Trophoblast cell (in vitro differentiated cells and primary cell): ENCODE measurements around the gene SERPINH1.

Experiments used
- DNase-seq, 2 donors: peaks; one replicate each; pipeline ENCODE4 v3.0.0-alpha.2; 2016
- H2AFZ ChIP-seq: 2 replicates; pipeline ENCODE4 v1.6.1; 2013; ENCODE audit warnings: low read length, moderate library complexity, mild to moderate bottlenecking; ENCODE audit not compliant: insufficient read depth, poor library complexity
- H2AK5ac ChIP-seq: 2 replicates; pipeline ENCODE4 v1.6.1; 2013; ENCODE audit warnings: mild to moderate bottlenecking, low read length
- H2BK120ac ChIP-seq: 2 replicates; pipeline ENCODE4 v1.6.1; 2013; ENCODE audit warnings: low read length, mild to moderate bottlenecking, moderate library complexity; ENCODE audit not compliant: insufficient read depth, poor library complexity
- H2BK12ac ChIP-seq: 2 replicates; pipeline ENCODE4 v1.6.1; 2013; ENCODE audit warnings: mild to moderate bottlenecking, low read length, moderate library complexity
- H2BK5ac ChIP-seq: 2 replicates; pipeline ENCODE4 v1.6.1; 2013; ENCODE audit warnings: low read length, low read depth, moderate library complexity, mild to moderate bottlenecking; ENCODE audit not compliant: poor library complexity
- H3K14ac ChIP-seq: 2 replicates; pipeline ENCODE4 v1.6.1; 2013; ENCODE audit warnings: mild to moderate bottlenecking, low read length
- H3K18ac ChIP-seq: 2 replicates; pipeline ENCODE4 v1.6.1; 2013; ENCODE audit warnings: mild to moderate bottlenecking, low read length
- H3K23ac ChIP-seq: 2 replicates; pipeline ENCODE4 v1.6.1; 2013; ENCODE audit warnings: low read length
- H3K27ac ChIP-seq: 2 replicates; pipeline ENCODE4 v1.5.1; 2013; ENCODE audit warnings: low read depth, mild to moderate bottlenecking, inconsistent platforms, low read length, moderate library complexity
- H3K27me3 ChIP-seq: 2 replicates; pipeline ENCODE4 v1.6.1; 2013; ENCODE audit warnings: inconsistent platforms, mild to moderate bottlenecking, low read length, moderate library complexity; ENCODE audit not compliant: insufficient read depth
- H3K36me3 ChIP-seq, 2 experiments: 1 replicate in 1 of 2; 2 replicates in 1 of 2; pipeline ENCODE4 v1.6.1; 2013; ENCODE audit warnings: low read length in 2 of 2, mild to moderate bottlenecking in 2 of 2, moderate library complexity in 1 of 2; ENCODE audit not compliant: insufficient read depth in 2 of 2, control insufficient read depth in 1 of 2
- H3K4ac ChIP-seq: 2 replicates; pipeline ENCODE4 v1.6.1; 2013; ENCODE audit warnings: low read depth, mild to moderate bottlenecking, low read length, moderate library complexity
- H3K4me1 ChIP-seq, 2 experiments: 1 replicate in 1 of 2; 2 replicates in 1 of 2; pipeline ENCODE4 v1.6.1; 2013; ENCODE audit warnings: low read length in 2 of 2, mild to moderate bottlenecking in 2 of 2, moderate library complexity in 1 of 2; ENCODE audit not compliant: insufficient read depth in 2 of 2, control insufficient read depth in 1 of 2
- H3K4me2 ChIP-seq: 2 replicates; pipeline ENCODE4 v1.6.1; 2013; ENCODE audit warnings: inconsistent platforms, mild to moderate bottlenecking, low read length, moderate library complexity
- H3K4me3 ChIP-seq: 2 replicates; pipeline ENCODE4 v1.5.1; 2013; ENCODE audit warnings: mild to moderate bottlenecking, low read depth, low read length, inconsistent platforms
- H3K79me1 ChIP-seq: one replicate; pipeline ENCODE4 v1.6.1; 2013; ENCODE audit warnings: low read length
- H3K79me2 ChIP-seq: 2 replicates; pipeline ENCODE4 v1.6.1; 2013; ENCODE audit warnings: low read length, mild to moderate bottlenecking; ENCODE audit not compliant: control insufficient read depth, insufficient read depth, poor library complexity
- H3K9ac ChIP-seq: 2 replicates; pipeline ENCODE4 v1.6.1; 2013; ENCODE audit warnings: mild to moderate bottlenecking, low read length
- H3K9me3 ChIP-seq: 2 replicates; pipeline ENCODE4 v1.6.1; 2013; ENCODE audit warnings: low read depth, mild to moderate bottlenecking, control low read depth, inconsistent platforms, low read length; ENCODE audit not compliant: insufficient read depth
- H4K12ac ChIP-seq: 2 replicates; pipeline ENCODE4 v1.6.1; 2013; ENCODE audit warnings: low read depth, mild to moderate bottlenecking, low read length, moderate library complexity
- H4K8ac ChIP-seq: 2 replicates; pipeline ENCODE4 v1.6.1; 2013; ENCODE audit warnings: low read depth, mild to moderate bottlenecking, low read length, moderate library complexity
- H4K91ac ChIP-seq: one replicate; pipeline ENCODE4 v1.6.1; 2013; ENCODE audit warnings: low read depth, mild to moderate bottlenecking, low read length, moderate library complexity
- WGBS: extraction: QIAGEN DNeasy Blood & Tissue Kit; methylation state at CpG from one replicate; pipeline ENCODE4 v1.1.7; 2013; ENCODE audit warnings: missing lambda C conversion rate; ENCODE audit not compliant: insufficient read length, insufficient coverage; ENCODE audit errors: extremely low coverage; 5-methylcytosine and 5-hydroxymethylcytosine counted together

Gene SERPINH1

GRCh38 chr11:75598264-75598663, 36.2 kb downstream of the SERPINH1 start:
- Histone ChIP-seq H3K27ac (no peak overlapping the region), H2BK5ac (no peak overlapping the region), H3K4ac (no peak overlapping the region), H3K36me3 (no peaks in the 10 kb centered on the region), H3K23ac (no peak overlapping the region), H3K4me3 (no peak overlapping the region), H3K79me1 (no peaks in the 10 kb centered on the region), H4K12ac (no peak overlapping the region), H3K9me3 (no peaks in the 10 kb centered on the region), H2AFZ (no peak overlapping the region), H3K18ac (no peak overlapping the region), H4K91ac (no peak overlapping the region), H3K79me2 (no peaks in the 10 kb centered on the region), H3K4me1 (peaks cover 0 to 2% of the 10 kb centered on the region in 2 experiments), H2BK120ac (no peak overlapping the region), H2BK12ac (no peak overlapping the region), H4K8ac (no peak overlapping the region), H3K14ac (no peak overlapping the region), H2AK5ac (no peak overlapping the region), H3K4me2 (no peak overlapping the region), H3K9ac (no peak overlapping the region), H3K27me3 (no peaks in the 10 kb centered on the region)
- DNase-seq: no peak

- no peaks in the 10 kb centered on the region for H3K36me3 ChIP-seq
- no peak overlapping the region for H2AFZ ChIP-seq
- H3K4ac ChIP-seq: no peak overlapping the region
- H2BK120ac ChIP-seq: no peak overlapping the region
- no peak overlapping the region for H2BK12ac ChIP-seq
- H4K91ac ChIP-seq: no peak overlapping the region
- WGBS: no CpG with 5 or more reads among the region's 7 CpGs
- H3K27me3 ChIP-seq: no peaks in the 10 kb centered on the region
- H3K14ac ChIP-seq: no peak overlapping the region
- no peak for DNase-seq
- no peaks in the 10 kb centered on the region for H3K9me3 ChIP-seq
- H3K79me2 ChIP-seq: no peaks in the 10 kb centered on the region
- H3K4me1 ChIP-seq: peaks cover 0 to 5% of the 10 kb centered on the region in 2 experiments
- H2AK5ac ChIP-seq: no peak overlapping the region
- no peak overlapping the region for H3K23ac ChIP-seq
- H3K9ac ChIP-seq: no peak overlapping the region
- H4K8ac ChIP-seq: no peak overlapping the region
- H4K12ac ChIP-seq: no peak overlapping the region
- H2BK5ac ChIP-seq: no peak overlapping the region
- H3K4me2 ChIP-seq: no peak overlapping the region
- peak overlapping the region; percentile 20 for H3K4me3 ChIP-seq
- no peak overlapping the region for H3K27ac ChIP-seq
- H3K79me1 ChIP-seq: no peaks in the 10 kb centered on the region
- H3K18ac ChIP-seq: no peak overlapping the region
Observed at GRCh38 chr11:75598900-75599299, 36.8 kb downstream of the SERPINH1 start.

GRCh38 chr11:75600356-75600755, 38.3 kb downstream of the SERPINH1 start:
- no CpG with 5 or more reads among the region's 3 CpGs for WGBS

GRCh38 chr11:75601494-75601893, 39.4 kb downstream of the SERPINH1 start:
- no peak overlapping the region for H3K27ac ChIP-seq
- no CpG with 5 or more reads among the region's 7 CpGs for WGBS
- H3K23ac ChIP-seq: no peak overlapping the region
- no peak overlapping the region for H2BK12ac ChIP-seq
- no peaks in the 10 kb centered on the region for H3K36me3 ChIP-seq
- H2AFZ ChIP-seq: no peak overlapping the region
- no peaks in the 10 kb centered on the region for H3K79me1 ChIP-seq
- no peak overlapping the region for H3K9ac ChIP-seq
- no peak overlapping the region for H2BK5ac ChIP-seq
- H3K4me3 ChIP-seq: no peak overlapping the region
- H3K14ac ChIP-seq: no peak overlapping the region
- H3K18ac ChIP-seq: no peak overlapping the region
- H2BK120ac ChIP-seq: no peak overlapping the region
- H4K12ac ChIP-seq: no peak overlapping the region
- no peak overlapping the region for H3K4me2 ChIP-seq
- no peak overlapping the region for H4K91ac ChIP-seq
- H2AK5ac ChIP-seq: no peak overlapping the region
- no peak overlapping the region for H4K8ac ChIP-seq
- no peak for DNase-seq
- no peaks in the 10 kb centered on the region for H3K9me3 ChIP-seq
- H3K27me3 ChIP-seq: no peaks in the 10 kb centered on the region
- no peak overlapping the region for H3K4ac ChIP-seq
- H3K79me2 ChIP-seq: no peaks in the 10 kb centered on the region
- peaks cover 0 to 5% of the 10 kb centered on the region in 2 experiments for H3K4me1 ChIP-seq

More at GRCh38 chr11:75600356-75600755, 38.3 kb downstream of the SERPINH1 start:
- no peaks in the 10 kb centered on the region for H3K79me1 ChIP-seq
- H4K8ac ChIP-seq: no peak overlapping the region
- no peaks in the 10 kb centered on the region for H3K9me3 ChIP-seq
- H3K18ac ChIP-seq: no peak overlapping the region
- no peak overlapping the region for H2AK5ac ChIP-seq
- no peak overlapping the region for H3K4me3 ChIP-seq
- no peak overlapping the region for H2BK120ac ChIP-seq
- no peak overlapping the region for H4K91ac ChIP-seq
- H2BK12ac ChIP-seq: no peak overlapping the region
- no peak overlapping the region for H3K4me2 ChIP-seq
- H3K27me3 ChIP-seq: no peaks in the 10 kb centered on the region
- H3K14ac ChIP-seq: no peak overlapping the region
- H4K12ac ChIP-seq: no peak overlapping the region
- H3K23ac ChIP-seq: no peak overlapping the region
- peaks cover 0 to 5% of the 10 kb centered on the region in 2 experiments for H3K4me1 ChIP-seq
- no peaks in the 10 kb centered on the region for H3K79me2 ChIP-seq
- H3K27ac ChIP-seq: no peak overlapping the region
- DNase-seq: no peak
- no peak overlapping the region for H3K9ac ChIP-seq
- H2BK5ac ChIP-seq: no peak overlapping the region
- no peak overlapping the region for H2AFZ ChIP-seq
- H3K4ac ChIP-seq: no peak overlapping the region
- no peaks in the 10 kb centered on the region for H3K36me3 ChIP-seq
